ENCODE data around the gene JARID2. TPM values are rescaled to one million over a fixed set of nuclear protein-coding genes. Genes with fewer than 3 reads are reported as not detected.

The JARID2 gene
- total RNA-seq, 1 experiment from 2014 or later: 23.6 TPM

DNA sequence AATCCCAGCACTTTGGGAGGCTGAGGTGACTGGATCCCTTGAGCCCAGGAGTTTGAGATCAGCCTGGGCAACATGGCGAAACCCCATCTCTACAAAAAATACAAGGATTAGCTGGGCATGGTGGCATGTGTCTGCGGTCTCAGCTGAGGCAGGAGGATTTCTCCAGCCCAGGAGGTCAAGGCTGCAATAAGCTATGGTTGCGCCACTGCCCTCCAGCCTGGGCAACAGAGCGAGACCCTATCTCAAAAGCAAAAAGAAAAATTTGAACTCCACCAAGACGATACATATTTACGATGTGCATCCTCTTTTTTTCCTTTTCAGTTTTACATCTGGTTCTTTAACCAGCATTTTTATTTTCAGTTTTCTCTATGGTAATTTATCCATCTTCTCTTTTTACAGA lies 162.1 kb downstream of the JARID2 start (continued):
- TF ChIP-seq, protein P1, sequence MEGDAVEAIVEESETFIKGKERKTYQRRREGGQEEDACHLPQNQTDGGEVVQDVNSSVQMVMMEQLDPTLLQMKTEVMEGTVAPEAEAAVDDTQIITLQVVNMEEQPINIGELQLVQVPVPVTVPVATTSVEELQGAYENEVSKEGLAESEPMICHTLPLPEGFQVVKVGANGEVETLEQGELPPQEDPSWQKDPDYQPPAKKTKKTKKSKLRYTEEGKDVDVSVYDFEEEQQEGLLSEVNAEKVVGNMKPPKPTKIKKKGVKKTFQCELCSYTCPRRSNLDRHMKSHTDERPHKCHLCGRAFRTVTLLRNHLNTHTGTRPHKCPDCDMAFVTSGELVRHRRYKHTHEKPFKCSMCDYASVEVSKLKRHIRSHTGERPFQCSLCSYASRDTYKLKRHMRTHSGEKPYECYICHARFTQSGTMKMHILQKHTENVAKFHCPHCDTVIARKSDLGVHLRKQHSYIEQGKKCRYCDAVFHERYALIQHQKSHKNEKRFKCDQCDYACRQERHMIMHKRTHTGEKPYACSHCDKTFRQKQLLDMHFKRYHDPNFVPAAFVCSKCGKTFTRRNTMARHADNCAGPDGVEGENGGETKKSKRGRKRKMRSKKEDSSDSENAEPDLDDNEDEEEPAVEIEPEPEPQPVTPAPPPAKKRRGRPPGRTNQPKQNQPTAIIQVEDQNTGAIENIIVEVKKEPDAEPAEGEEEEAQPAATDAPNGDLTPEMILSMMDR (IDR thresholded peaks at IDR 0.05 in 2 of 3, conservative IDR thresholded peaks at IDR 0.05 in 1 of 3; ENCODE audit: borderline replicate concordance in 1 of 3, insufficient read depth in 1 of 3, low read depth in 2 of 3, low read length in 2 of 3): no peak
- TF ChIP-seq ZFX (IDR thresholded peaks at IDR 0.05): no peak
- TF ChIP-seq, protein P2, sequence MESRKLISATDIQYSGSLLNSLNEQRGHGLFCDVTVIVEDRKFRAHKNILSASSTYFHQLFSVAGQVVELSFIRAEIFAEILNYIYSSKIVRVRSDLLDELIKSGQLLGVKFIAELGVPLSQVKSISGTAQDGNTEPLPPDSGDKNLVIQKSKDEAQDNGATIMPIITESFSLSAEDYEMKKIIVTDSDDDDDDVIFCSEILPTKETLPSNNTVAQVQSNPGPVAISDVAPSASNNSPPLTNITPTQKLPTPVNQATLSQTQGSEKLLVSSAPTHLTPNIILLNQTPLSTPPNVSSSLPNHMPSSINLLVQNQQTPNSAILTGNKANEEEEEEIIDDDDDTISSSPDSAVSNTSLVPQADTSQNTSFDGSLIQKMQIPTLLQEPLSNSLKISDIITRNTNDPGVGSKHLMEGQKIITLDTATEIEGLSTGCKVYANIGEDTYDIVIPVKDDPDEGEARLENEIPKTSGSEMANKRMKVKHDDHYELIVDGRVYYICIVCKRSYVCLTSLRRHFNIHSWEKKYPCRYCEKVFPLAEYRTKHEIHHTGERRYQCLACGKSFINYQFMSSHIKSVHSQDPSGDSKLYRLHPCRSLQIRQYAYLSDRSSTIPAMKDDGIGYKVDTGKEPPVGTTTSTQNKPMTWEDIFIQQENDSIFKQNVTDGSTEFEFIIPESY (IDR thresholded peaks at IDR 0.05; ENCODE audit: extremely low read depth, insufficient replicate concordance, low read length): no peak
- TF ChIP-seq, protein P3, sequence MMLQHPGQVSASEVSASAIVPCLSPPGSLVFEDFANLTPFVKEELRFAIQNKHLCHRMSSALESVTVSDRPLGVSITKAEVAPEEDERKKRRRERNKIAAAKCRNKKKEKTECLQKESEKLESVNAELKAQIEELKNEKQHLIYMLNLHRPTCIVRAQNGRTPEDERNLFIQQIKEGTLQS (IDR thresholded peaks at IDR 0.05): no peak

DNA sequence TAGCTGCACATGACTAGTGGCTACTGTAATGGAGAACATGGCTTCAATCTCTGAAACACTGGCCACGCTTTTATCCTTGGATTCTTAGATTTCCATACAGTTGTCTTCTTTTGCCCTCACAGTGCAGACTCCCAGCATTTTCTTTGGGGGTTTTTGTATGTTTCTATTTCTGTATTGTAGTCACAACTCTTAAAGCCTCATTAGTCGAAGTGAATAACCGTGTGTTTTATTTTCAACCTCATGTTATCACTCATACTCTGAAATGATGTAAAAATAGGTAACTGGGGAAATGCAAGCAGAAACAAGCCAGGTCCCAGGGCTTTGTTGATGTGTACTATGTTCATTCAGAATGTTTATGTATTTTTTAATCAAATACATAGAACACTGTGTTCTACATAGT lies 162.9 kb downstream of the JARID2 start:
- no peaks in the 10 kb centered on the region for H3K4me1 ChIP-seq (ENCODE audit: control insufficient read depth in 1 of 2, insufficient read depth in 2 of 2, low read length in 2 of 2)
- H3K9me2 ChIP-seq (ENCODE audit: insufficient read depth): no peaks in the 10 kb centered on the region
- no peak overlapping the region for H2AFZ ChIP-seq (ENCODE audit: low read depth, low read length, poor library complexity, severe bottlenecking)
- ChIA-PET CTCF (no interaction called here), POLR2A (no interaction called here), RAD21 (ENCODE audit: low non-redundant PET in 1 of 2, low total read pairs in 2 of 2, uncharacterized antibody in 2 of 2, unreplicated experiment in 2 of 2) (no interaction called here)
- intact Hi-C loops (cut with micrococcal nuclease): no loop called here
- H3K27me3 ChIP-seq (ENCODE audit: insufficient read depth, low read length): no peaks in the 10 kb centered on the region
- ATAC-seq: no peak
- no peak overlapping the region for H3K4me3 ChIP-seq (replicated peaks in 1 of 2; ENCODE audit: low read depth in 1 of 2, low read length in 2 of 2)
- no peaks in the 10 kb centered on the region for H4K20me1 ChIP-seq (ENCODE audit: insufficient read depth)
- no peak overlapping the region for H3K4me2 ChIP-seq (ENCODE audit: low read length)
- H3K9ac ChIP-seq (ENCODE audit: low read length): no peak overlapping the region
- BruUV-seq (replicated peaks): no TSS peak
- no peaks in the 10 kb centered on the region for H3K9me3 ChIP-seq (ENCODE audit: control insufficient read depth in 1 of 2, insufficient read depth in 1 of 2, low read depth in 1 of 2, low read length in 2 of 2)
- H3K27ac ChIP-seq (ENCODE audit: low read depth, low read length): no peak overlapping the region
- no peaks in the 10 kb centered on the region for H3K36me3 ChIP-seq (ENCODE audit: control insufficient read depth in 1 of 2, insufficient read depth in 2 of 2, low read length in 2 of 2)
- H3K79me2 ChIP-seq (ENCODE audit: insufficient read depth, low read length): peaks cover 45% of the 10 kb centered on the region
- no peak for DNase-seq (ENCODE audit: low read depth, low spot score)
- TF ChIP-seq RAD21 (IDR thresholded peaks at IDR 0.05; ENCODE audit: low read depth): no peak
